K562 (cell line): ENCODE results near the gene ZBTB14.

Source experiments
- CEBPB ChIP-seq: fragments of 450-650 bp; IDR thresholded peaks from 2 replicates; pipeline ENCODE4 v1.6.1; 2016; ENCODE audit warnings: missing genetic modification characterization, missing compliant biosample characterization
- JUNB ChIP-seq: fragments of 450-650 bp; formaldehyde crosslinking; conservative IDR thresholded peaks from 2 replicates; pipeline ENCODE4 v1.4.0; 2020; ENCODE audit warnings: mild to moderate bottlenecking
- KDM4B ChIP-seq, 2 experiments: fragments of 450-650 bp in 1 of 2; sonication (generic) in 1 of 2; IDR thresholded peaks; 2 replicates each; pipeline ENCODE4 v1.6.1; 2016 to 2017; ENCODE audit warnings: borderline replicate concordance in 2 of 2, antibody characterized with exemption in 1 of 2, low read depth in 1 of 2, mild to moderate bottlenecking in 1 of 2
- ZBTB7A ChIP-seq: IDR thresholded peaks from 2 replicates; pipeline ENCODE4 v1.6.1; 2011; ENCODE audit warnings: low read depth, mild to moderate bottlenecking, low read length, moderate library complexity, borderline replicate concordance; ENCODE audit not compliant: control insufficient read depth

DNA sequence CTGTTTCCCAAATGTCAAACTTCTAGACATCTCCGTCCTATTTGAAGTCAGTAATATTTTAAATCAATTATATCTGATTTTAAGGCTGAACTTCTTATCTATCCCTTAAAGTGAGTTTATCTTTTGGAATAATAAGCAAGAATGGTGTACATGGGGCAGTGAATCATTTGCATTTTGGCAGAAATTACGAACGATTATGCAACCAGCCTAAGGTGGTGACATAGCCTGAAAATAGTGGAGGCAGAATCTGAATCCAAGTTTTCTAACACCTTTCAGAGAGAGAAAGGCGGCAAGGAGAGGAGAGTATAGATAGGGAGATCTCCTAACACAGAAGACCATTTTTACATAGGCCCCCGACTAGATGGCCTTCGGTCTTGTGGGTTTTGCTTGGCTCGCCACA, 10.7 kb downstream of the ZBTB14 start:
- TF ChIP-seq CEBPB (tag) (peak; percentile 20; the same call in 1 of the 2 replicates), JUNB (CRISPR knock-in tag) (no peak), ZBTB7A (no peak), KDM4B (IDR thresholded peaks at IDR 0.05; ENCODE audit: borderline replicate concordance in 2 of 2, low read depth in 1 of 2) (no peak)
